Keratinocyte (primary cell): ENCODE data around the gene RGS17. TPM values are rescaled to one million over a fixed set of nuclear protein-coding genes. Genes with fewer than 3 reads are reported as not detected.

Source experiments
- DNase-seq: peaks from one replicate; pipeline ENCODE4 v3.0.0-alpha.2; 2011; ENCODE audit warnings: low read depth, missing footprints, low spot score
- FAIRE-seq: peaks from 2 replicates; lab custom pipeline; 2011; peaks lifted over from hg19 to GRCh38; lab: Jason Lieb, UNC
- H2AFZ ChIP-seq: 2 replicates; pipeline ENCODE4 v1.6.0; 2012; ENCODE audit warnings: low read length, control low read depth, inconsistent platforms; ENCODE audit not compliant: control insufficient read depth
- H3K27ac ChIP-seq: 2 replicates; pipeline ENCODE4 v1.5.1; 2011; ENCODE audit warnings: low read length; ENCODE audit not compliant: control insufficient read depth, insufficient read depth
- H3K27me3 ChIP-seq: 3 replicates; pipeline ENCODE4 v1.6.0; 2011; ENCODE audit warnings: low read length; ENCODE audit not compliant: control insufficient read depth, insufficient read depth; ENCODE audit errors: extremely low read depth
- H3K36me3 ChIP-seq, 2 experiments: 2 replicates in 1 of 2; 3 replicates in 1 of 2; pipeline ENCODE4 v1.5.1; 2011; ENCODE audit warnings: low read length in 2 of 2, mild to moderate bottlenecking in 1 of 2; ENCODE audit not compliant: control insufficient read depth in 2 of 2, insufficient read depth in 2 of 2; ENCODE audit errors: extremely low read depth in 1 of 2
- H3K4me1 ChIP-seq: 3 replicates; pipeline ENCODE4 v1.5.1; 2011; ENCODE audit warnings: low read length; ENCODE audit not compliant: control insufficient read depth, insufficient read depth; ENCODE audit errors: extremely low read depth
- H3K4me2 ChIP-seq: 3 replicates; pipeline ENCODE4 v1.6.0; 2011; ENCODE audit warnings: low read depth, low read length; ENCODE audit not compliant: control insufficient read depth, insufficient read depth; ENCODE audit errors: extremely low read depth
- H3K4me3 ChIP-seq, 3 experiments: fragments of 200-600 bp in 1 of 3; sonication (generic) in 1 of 3; 2 replicates in 2 of 3; 3 replicates in 1 of 3; pipeline ENCODE4 v1.5.1; 2011 to 2016; ENCODE audit warnings: low read length in 3 of 3, mild to moderate bottlenecking in 3 of 3, control low read depth in 2 of 3, inconsistent platforms in 1 of 3, low read depth in 1 of 3, mixed read lengths in 1 of 3, mixed run types in 1 of 3, moderate library complexity in 1 of 3; ENCODE audit not compliant: control insufficient read depth in 2 of 3, insufficient read depth in 2 of 3; ENCODE audit errors: extremely low read depth in 1 of 3
- H3K79me2 ChIP-seq: 2 replicates; pipeline ENCODE4 v1.6.0; 2012; ENCODE audit warnings: low read length; ENCODE audit not compliant: control insufficient read depth, insufficient read depth
- H3K9ac ChIP-seq: 3 replicates; pipeline ENCODE4 v1.6.0; 2011; ENCODE audit warnings: low read length; ENCODE audit not compliant: control insufficient read depth, insufficient read depth; ENCODE audit errors: extremely low read depth
- H3K9me1 ChIP-seq: 3 replicates; pipeline ENCODE4 v1.6.0; 2011; ENCODE audit warnings: low read length; ENCODE audit not compliant: control insufficient read depth, insufficient read depth; ENCODE audit errors: extremely low read depth
- H3K9me3 ChIP-seq: 2 replicates; pipeline ENCODE4 v1.5.1; 2012; ENCODE audit warnings: low read depth, low read length; ENCODE audit not compliant: control insufficient read depth
- H4K20me1 ChIP-seq: 3 replicates; pipeline ENCODE4 v1.6.0; 2011; ENCODE audit warnings: low read length; ENCODE audit not compliant: control insufficient read depth, insufficient read depth; ENCODE audit errors: extremely low read depth
- CTCF ChIP-seq, 3 experiments: IDR thresholded peaks in 1 of 3; conservative IDR thresholded peaks in 1 of 3; optimal IDR thresholded peaks in 1 of 3; 2 replicates in 2 of 3; 3 replicates in 1 of 3; pipeline versions ENCODE3 to v1.5.1; 2011; ENCODE audit warnings: low read length in 3 of 3, mild to moderate bottlenecking in 3 of 3, moderate library complexity in 2 of 3, control low read depth in 1 of 3, inconsistent platforms in 1 of 3; ENCODE audit not compliant: insufficient read depth in 2 of 3; ENCODE audit errors: extremely low read depth in 1 of 3
- EZH2 ChIP-seq: IDR thresholded peaks from one replicate; pipeline ENCODE4 v1.6.1; 2012; ENCODE audit warnings: inconsistent platforms, mild to moderate bottlenecking, low read length, moderate library complexity
- dilution Hi-C: fragments of 300-500 bp; cut with MboI; formaldehyde crosslinking; loops from one replicate; pipeline ENCODE4 v1.7.0; 2020; ENCODE audit warnings: low sequenced_read_pairs; ENCODE audit not compliant: extremely low pct_ligation_motif_present
- polyA plus RNA-seq, 5 experiments: library from polyadenylated mRNA; depleted of rRNA in 3 of 5; stranded (reverse) in 3 of 5; stranded (forward) in 1 of 5; unstranded in 1 of 5; fragments of >200 nt; gene quantifications; 1 replicate in 1 of 5; 2 replicates in 3 of 5; 3 replicates in 1 of 5; pipeline versions ENCODE4 v1.2.1 to v1.2.3, GENCODE V29; 2011 to 2012; ENCODE audit warnings: missing spikeins in 2 of 5, low read depth in 1 of 5, low replicate concordance in 1 of 5

RGS17 gene
- polyA plus RNA-seq, 1 donor (not counting 4 experiments of a cell fraction or from before 2014, with no cell fraction given), result 0.22 TPM

- Histone ChIP-seq H3K4me3 (no peak overlapping the region), H3K79me2 (no peaks in the 10 kb centered on the region), H3K4me1 (no peaks in the 10 kb centered on the region), H2AFZ (no peak overlapping the region), H3K9me1 (no peaks in the 10 kb centered on the region), H3K4me2 (no peak overlapping the region), H3K36me3 (no peaks in the 10 kb centered on the region), H3K27me3 (no peaks in the 10 kb centered on the region), H3K9ac (no peak overlapping the region), H3K9me3 (no peaks in the 10 kb centered on the region), H4K20me1 (no peaks in the 10 kb centered on the region), H3K27ac (no peak overlapping the region)
- DNase-seq, result no peak
- dilution Hi-C loops, result no loop called here
- no peak for FAIRE-seq
- TF ChIP-seq EZH2 (no peak), CTCF (optimal IDR thresholded peaks at IDR 0.05 in 1 of 3, IDR thresholded peaks at IDR 0.05 in 1 of 3, conservative IDR thresholded peaks at IDR 0.05 in 1 of 3; ENCODE audit: extremely low read depth in 1 of 3, insufficient read depth in 2 of 3, low read length in 3 of 3) (no peak)
These were observed 28.3 kb downstream of the RGS17 start for GRCh38 chr6:153102605-153103318.

GRCh38 chr6:153101461-153101860 is 29.6 kb downstream of the RGS17 start:
- Histone ChIP-seq H3K4me2 (no peak overlapping the region), H2AFZ (no peak overlapping the region), H3K9ac (no peak overlapping the region), H3K27me3 (no peaks in the 10 kb centered on the region), H4K20me1 (no peaks in the 10 kb centered on the region), H3K9me1 (no peaks in the 10 kb centered on the region), H3K4me3 (no peak overlapping the region), H3K36me3 (no peaks in the 10 kb centered on the region), H3K27ac (no peak overlapping the region), H3K79me2 (no peaks in the 10 kb centered on the region), H3K9me3 (no peaks in the 10 kb centered on the region), H3K4me1 (no peaks in the 10 kb centered on the region)
- TF ChIP-seq CTCF (optimal IDR thresholded peaks at IDR 0.05 in 1 of 3, IDR thresholded peaks at IDR 0.05 in 1 of 3, conservative IDR thresholded peaks at IDR 0.05 in 1 of 3; ENCODE audit: extremely low read depth in 1 of 3, insufficient read depth in 2 of 3, low read length in 3 of 3) (no peak), EZH2 (no peak)
- FAIRE-seq (no peak), DNase-seq (no peak)
- dilution Hi-C loops, result no loop called here
